HG02610 (cell line): Measurements from ENCODE around the gene PPP6R1.

ENCODE experiments used
- ATAC-seq: cut with Tn5 transposase; IDR thresholded peaks from one replicate; pipeline ENCODE4 v1.9.1; 2021; ENCODE audit warnings: mild to moderate bottlenecking, moderate library complexity; ENCODE audit not compliant: unreplicated experiment

PPP6R1 gene

DNA sequence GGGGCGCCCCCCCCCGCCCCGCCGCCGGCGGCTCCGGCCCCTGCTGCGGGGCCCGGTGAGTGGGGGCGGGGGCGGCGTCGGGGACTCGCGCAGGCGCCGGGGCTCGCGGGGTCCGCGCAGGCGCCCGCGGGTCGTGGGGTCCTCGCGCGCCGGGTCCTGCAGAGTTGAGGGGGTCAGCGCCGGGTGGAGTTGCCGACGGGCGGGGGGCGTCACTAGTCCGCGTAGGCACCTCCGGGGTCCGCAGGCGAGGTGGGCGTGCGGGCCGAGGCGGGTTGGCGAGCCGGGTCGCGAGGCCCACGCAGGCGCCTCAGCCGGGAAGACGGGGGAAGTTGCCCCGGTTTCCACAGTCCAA, 365 bp downstream of the PPP6R1 start:
- peak; percentile 8 for ATAC-seq

DNA sequence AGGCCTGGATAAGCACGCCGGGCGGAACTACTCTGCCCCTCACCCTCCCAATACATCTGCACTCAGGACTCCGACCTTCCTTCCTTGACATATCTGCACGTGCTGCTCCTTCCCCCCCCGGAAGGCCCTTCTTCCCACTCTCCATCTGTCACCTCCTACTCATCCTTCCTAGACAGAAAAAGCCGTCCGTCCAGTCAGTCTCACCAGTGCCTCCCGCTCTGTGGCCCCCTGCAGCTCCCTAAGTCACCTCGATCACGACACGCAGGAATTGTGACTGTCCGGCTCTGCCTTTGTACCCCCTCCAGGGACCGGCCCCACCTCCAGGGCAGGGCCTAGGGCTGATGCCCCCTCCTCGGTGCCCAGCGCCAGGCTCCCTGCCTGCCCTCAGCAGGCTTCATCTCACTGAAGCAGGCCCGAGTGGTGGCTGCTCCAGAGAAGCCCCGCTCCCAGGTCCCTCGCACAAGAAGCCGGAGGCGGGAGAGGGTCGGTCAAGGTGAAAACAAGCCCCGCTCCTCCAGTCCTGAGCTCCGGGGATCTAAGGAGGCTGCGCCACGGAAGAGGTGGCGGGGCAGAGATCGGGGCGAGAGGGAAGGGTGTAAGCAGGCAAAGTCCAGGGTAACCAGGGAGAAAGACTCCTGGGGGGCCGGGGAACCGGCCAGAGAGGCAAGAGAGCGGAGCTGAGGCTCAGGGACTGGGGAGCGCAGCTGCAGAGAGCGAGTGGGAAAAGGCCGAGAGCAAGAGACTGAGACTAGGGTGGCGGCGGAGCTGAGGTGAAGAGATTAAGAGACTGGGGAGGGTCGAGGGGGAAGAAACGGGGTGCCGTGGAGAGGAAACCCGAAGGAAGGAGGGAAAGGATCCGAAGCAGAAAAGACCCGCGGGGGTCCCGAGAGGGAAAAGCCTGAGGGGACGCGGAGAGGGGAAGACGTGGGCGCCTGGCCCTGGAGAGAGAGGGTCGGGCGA, 1.1 kb downstream of the PPP6R1 start:
- no peak for ATAC-seq

DNA sequence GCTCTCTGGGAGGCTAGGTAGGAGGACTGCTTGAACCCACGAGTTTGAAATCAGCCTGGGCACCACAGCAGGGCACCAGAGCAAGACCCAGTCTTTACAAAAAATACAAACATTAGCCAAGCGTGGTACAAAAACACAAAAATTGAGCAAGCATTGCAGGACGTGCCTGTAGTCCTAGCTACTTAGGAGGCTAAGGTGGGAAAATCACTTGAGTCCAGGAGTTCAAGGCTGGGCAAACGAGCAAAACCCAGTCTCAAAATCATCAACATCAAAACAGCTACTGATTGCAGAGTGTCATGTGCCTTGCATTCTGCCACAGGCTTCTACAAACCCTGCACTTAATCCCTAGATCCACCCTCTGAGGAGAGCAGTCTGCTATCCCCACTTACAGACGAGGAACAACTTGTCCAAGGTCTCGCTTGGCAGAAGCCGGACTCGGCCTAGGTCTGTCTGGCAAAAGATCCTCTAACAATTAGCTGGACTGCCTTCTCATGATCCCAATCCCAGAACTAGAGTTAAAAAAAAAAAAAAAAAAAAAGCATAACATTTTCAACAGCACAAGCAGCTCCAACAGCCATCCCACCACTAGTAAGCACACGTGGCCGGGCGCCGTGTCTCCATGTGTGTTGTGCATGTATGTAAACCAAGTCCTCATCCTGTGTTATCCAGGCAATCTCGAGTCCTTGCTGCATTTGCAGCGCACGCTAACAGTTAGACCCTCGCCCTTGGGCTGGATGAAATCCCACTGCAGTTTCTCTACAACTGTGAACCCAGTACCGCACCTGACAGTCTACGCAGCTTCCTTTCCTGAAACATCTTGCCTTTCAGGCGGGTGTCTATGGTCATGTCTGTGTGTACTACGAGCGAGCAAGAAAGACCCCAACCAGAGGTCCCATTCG, 2.0 kb downstream of the PPP6R1 start:
- ATAC-seq, result no peak

DNA sequence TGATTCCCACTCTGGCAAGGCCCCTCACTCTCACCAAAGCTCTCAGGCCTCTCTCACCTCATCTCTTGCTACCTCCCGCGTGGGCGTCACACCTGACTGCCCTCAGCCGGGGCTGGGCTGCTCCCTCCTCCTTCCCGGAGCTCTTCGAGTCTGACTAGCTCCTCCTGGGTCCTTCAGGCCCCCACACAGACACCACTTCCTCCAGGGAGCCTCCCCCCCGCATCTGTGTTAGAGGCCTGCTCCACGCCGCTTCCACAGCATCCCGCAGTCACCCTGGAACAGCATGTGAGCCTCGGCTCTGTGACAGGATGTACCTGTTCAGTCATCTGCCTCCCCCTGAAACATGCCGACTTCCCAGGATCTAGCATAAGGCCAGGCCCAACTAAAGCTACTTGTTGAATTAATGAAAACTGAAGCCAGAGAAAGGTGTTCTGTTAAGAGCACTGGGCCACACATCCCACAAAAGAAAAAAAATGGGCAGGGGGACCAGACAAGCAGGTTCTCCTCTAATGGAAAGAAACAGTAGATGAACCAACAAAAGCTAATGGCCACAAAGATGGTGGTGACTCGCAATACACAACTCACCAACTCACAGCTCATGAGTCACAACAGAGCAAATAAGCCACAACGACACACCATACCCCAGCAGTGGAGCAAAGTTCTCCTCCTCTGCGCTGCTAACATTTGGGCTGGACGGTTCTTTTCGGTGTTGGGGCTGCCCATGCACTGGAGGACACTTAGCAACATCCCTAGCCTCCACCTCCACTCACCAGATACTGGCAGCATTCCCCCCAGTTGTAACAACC, 3.0 kb downstream of the PPP6R1 start:
- no peak for ATAC-seq

DNA sequence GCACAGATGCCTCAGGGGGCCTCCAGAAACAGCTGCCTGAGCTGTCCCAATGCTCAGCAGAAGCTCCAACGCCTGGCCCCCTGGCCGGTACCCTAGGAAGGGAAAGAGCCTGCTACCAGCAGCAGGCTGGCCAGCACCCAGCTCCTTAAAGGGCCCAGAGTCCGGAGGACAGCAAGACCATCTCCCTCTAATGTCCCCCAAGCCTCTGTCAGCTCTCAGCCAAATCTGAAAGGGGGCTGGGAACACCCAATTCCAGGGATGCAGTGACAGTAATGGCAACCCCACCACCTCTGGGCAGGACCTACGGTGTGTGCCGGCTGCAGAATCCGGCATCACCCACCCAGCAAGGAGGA, 4.2 kb downstream of the PPP6R1 start:
- no peak for ATAC-seq

DNA sequence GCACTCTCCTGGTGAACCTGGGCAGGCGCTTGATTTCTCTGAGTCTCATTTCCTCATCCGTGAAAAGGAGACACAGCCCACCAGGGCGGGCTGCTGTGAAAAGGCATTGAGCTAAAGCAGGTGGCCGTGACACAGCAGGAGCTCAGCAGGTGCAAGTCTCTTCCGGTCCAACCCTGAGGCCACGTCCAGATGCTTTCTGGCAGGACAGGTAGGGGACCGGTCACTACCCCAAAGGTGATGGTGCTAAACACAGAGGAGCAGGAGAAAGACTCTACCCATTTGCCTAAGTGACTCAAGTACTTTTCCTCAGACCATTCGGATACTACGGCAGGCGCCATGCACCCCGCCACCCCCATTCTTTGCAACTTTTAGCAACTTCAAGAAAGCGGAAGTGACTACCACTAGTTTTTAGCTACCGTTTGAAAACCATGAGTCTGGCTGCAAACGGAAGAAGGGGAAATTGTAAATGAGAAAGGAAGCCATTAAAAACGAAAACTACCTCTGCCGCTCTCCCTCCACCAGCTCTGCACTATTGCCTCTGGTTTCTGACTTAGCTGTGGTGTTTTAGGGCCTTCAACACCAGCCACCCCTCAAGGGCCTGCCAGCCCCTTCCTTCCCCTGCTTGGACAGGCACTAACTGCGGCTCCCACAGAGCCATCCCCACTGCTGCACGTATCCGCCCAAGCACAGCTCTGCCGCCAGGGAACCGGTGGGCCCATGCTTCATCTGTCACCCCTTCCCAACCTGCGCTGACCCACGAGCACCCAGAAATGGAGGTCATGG, 4.8 kb downstream of the PPP6R1 start:
- no peak for ATAC-seq

DNA sequence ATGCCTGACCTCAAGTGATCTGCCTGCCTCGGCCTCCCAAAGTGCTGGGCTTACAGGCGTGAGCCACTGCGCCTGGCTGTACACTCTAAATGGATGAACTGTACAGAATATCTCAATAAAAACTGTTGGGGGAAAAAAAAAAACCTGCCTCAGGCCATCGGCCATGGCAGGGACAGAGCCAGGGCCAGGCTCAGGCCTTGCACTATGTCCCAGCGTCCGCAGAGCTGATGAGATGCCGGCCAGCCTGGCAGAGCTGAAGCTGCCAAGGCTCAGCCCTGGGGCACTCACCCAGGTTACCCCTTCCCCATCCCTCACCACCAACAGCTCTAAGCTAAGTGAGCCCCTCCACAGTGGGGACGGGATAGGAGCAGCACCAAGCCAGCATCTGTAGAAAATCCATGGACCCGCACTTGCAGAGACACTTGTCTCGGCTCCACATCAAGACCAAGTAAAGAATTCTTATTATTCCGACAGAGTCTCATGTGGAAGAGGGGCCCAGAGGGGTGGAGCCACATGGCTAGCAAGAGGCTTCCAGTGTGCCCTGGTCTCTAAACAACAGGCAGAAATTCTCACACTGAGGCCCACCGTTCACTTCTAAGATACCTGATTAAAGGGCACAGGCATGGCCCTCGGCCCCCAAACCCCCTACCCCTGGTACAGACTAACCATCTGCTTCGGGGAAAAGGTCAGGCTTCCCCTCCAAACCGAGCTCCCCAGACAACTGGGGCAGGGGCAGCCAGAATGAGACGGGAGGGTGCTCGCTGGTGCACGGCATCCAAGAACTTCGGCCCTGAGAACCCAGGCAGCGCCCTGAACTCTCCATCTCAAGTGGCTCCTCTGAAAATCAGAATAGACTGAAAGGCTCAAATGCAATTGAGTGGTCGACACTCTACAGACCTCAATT, 5.8 kb downstream of the PPP6R1 start:
- ATAC-seq, result no peak

DNA sequence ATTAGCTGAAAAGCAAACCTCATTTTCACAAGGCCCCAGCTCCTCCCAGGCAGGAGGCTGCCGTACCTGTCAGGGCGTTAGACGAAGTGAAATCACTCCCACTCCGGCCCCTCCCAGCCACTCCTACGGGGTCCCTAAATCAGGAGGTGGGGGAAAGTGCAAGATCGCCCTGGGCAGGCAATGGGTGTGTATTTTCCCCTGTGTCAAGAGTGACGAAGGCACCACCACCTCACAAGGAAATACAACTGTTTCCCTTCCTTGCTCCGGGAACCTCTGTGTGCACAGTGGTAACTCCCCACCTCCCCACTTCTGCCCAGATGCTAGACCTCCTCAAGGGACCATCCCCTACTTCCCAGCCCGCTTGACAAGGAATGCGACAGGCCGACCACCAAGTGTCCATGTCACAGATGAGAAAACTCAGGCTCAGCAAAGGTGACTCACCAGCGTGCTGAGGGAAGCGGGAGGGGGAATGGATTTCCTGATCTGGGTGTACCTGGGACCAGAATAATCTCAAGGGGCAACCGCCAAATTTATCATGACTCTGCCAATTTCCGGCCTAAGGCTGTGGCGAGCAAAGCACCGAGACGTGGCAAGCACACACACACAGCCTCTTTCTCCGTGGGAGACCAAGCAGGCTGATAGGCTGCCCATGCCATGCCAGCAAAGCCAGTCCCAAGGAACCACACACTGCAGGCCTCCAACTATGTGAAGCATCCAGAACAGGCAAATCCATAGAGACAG, 7.3 kb downstream of the PPP6R1 start:
- ATAC-seq, result no peak

DNA sequence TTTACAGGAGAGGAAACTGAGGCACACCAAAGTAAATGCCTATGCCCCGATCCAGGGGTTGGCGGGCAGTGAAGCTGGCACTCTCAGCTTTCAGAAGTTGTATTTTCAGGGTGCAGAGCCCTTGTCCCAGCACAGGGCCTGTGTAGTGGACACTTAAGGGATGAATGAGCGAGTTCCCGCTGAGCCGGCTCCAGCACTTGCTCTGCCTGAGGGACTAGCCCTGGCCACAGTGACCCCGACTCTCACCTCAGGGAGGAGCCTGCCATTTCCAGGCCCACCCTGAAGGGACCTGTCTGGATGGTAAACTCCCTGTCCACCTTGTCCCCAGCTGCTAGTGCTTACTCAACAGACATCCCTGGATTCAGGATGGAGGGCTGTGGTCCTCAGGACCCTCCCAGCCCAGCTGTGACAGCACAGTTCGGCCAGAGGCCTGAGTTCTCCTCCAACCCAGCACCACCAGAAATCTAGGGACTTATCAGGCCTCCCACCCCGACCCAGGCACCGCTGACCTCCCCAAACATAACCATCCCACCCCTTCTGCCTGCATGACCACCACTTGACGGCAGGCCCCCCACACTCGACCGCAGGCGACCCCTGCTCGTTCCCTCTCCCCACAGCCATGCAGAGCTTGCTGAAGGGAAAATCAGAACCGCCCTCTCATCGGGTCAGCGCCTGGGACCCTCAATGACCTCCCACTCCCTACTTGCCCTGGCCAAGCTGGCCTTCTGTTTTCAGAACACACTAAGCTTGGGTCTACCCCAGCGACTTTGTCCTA, 8.4 kb downstream of the PPP6R1 start:
- no peak for ATAC-seq

DNA sequence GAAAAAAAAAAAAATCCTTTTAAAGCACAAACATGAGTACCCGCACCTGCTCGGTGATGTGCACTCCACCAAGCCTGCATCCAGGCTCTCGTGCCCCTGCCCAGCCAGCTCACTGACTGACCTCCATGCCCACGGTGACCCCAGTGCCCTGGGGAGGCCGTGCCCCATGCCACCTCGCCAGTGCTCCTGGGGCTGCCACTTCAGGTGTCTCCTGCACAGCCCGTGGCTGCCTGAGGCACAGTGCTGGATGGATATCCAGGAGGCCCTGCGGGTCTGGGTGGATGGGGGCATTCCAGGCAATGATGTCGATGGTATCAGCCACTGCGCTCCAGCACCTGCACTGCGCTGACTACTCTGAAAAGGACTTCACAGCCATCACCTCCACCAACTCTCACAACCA, 9.0 kb downstream of the PPP6R1 start:
- ATAC-seq, result no peak

DNA sequence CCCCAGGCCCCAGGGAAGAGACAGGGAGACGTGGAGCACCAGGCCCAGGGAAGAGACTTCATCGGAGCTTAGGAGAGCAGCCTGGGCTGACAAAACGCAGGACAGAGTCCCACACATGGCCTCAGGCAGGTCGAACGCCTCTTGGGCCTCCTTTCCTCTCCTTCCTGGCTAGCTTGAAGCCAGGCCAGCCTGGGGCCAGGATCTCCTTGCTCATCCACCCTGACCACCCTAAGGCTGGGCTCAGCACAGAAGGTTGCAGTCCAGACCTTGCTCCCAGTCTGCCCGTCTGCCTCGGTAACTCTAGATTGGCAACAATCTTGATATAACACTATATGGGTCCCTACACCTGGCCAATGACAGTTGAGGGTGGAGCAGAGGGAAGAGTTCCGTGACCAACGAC, 10.1 kb downstream of the PPP6R1 start:
- ATAC-seq, result no peak

DNA sequence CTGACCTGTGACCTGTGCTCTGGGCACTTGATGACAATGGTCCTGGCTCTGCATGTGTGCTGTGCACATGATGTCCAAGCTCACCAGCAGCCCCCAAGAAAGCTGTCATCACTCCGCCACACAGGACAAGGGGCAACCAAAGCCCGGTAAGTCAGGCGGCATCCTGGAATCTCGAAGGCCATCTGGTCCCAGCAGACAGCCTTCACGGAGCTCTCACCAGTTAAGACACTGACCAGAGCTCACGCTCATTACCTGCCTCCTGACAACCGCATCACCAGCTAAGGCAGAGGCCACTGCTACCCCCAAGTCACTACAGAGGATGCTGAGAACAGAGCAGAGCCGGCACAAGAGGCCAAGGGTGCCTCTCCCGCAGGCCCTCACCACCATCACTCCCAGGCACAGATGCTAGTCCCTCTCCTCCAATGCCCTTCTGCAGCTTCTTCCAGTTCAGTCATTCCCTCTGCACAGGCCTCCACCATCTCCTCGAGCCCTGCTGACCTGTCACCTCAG, 10.6 kb downstream of the PPP6R1 start:
- no peak for ATAC-seq

DNA sequence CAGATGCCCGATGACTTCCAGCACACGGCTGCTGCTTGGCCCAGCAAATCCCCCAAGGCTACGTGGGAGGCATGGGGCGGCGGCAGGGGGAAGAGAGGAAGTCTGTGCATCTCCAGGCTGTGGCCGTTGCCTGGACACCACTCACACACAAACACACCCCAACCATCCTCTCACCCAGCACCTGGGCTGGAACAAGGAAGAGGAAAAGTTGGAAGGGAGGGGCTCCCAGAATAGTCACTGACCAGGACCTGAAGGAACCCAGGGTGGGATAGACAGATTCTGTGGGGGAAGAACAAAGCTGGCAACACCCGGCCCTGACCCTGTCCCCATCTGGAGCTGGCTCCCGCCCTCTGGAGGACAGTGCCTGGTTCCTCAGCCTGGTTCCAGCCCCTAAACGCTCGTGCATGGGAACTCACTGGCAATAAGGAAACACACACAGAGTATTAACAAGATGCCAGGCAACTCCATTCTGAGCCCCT, 11.2 kb downstream of the PPP6R1 start:
- ATAC-seq, result no peak

DNA sequence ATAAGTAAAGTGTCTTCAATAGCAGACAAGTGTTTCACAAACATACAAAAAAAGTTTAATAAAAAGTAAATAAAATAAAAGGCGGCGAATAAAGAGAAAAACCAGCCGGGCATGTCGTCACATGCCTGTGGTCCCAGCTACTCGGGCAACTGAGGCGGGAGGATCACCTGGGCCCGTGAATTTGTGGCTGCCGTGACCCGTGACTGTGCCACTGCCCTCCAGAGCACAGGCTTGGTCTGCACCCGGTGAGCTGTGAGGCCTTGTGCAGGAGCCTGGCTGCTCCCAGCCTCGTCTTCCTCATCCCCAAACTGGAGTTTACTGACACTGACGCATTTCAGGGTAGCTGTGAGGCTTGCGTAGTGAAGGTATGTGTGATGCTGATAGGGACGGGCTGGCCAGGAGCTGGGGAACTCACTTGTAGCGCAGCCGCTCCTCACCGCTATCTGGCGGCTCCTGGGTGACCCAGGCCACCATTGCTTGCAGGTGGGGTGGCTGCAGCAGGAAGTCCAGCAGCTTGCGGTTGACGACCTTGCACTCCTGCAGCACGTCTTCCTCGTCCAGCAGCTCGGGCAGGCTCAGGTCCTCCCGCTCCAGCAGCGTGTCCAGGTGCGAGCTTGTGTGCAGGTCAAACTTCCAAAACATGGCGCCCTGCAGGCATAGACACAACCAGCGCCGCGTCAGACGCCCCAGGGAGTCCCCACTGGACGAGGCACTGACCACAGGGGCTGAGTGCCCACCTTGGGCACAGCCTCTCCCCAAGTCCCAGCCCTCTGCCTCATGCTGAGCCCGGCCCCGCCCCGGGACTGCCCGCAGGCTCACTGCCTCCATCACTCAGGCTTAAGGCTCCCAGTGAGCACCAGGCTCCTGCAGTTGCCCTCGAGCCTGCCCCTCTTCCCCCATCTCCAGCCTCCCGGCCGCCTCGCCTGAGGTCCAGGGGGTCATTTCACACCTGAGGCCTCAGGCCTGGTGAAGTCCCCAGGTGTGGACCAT, 12.1 kb downstream of the PPP6R1 start:
- no peak for ATAC-seq

DNA sequence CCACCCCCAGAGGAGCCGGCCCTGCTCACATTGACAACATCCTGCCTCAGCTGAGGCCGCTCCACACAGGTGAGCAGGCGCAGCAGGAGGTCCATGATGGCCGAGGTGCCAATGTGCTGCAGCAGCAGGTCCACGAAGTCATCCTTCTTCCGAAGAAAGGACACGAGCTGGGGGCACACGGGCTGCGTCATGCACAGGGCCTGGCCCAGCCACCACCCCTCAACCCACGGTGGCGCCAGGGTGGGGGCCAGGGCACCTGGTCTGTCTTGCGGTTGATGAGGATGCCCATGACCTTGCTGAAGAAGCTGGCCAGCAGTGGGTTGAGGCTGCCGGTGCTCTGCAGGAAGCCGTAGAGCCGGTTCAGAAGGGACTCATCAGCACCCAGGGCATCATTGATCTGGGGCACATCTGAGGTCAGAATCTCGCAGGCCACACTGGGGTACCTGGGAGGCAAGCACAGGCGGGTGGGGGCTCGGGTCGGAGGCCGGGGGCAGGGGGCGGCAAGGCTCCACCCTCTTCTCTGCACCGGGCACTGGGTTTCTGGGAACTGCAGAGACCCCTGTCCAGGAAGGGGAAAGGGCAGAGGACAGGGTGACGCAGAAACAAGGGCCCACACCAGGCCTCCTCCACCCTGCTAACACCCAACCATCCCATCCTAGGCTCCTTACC, 13.4 kb downstream of the PPP6R1 start:
- no peak for ATAC-seq
